ENCODE measurements around the gene ANKRD13D.
"Not testable (repeated sequence)": the region's sequence is repeated elsewhere in the genome, so short reads cannot be mapped to it uniquely, and the experiment has no call there.

Gene ANKRD13D

GRCh38 chr11:67255353-67255752, 33.8 kb upstream of the ANKRD13D start:
- peaks cover 38% of the 10 kb centered on the region for H3K4me1 Mint-ChIP-seq (ENCODE audit: low read depth)
- H3K4me3 Mint-ChIP-seq = no peak overlapping the region
- no peaks in the 10 kb centered on the region for H3K9me3 Mint-ChIP-seq
- H3K36me3 Mint-ChIP-seq (ENCODE audit: low read depth) = peaks cover 73% of the 10 kb centered on the region
- no peaks in the 10 kb centered on the region for H3K27me3 Mint-ChIP-seq
- DNase-seq = no peak
- H3K27ac Mint-ChIP-seq = peak overlapping the region; percentile 70

- DNase-seq = no peak
- Mint-ChIP-seq H3K4me3 (no peak overlapping the region), H3K36me3 (ENCODE audit: low read depth) (peaks cover 68% of the 10 kb centered on the region), H3K9me3 (no peaks in the 10 kb centered on the region), H3K4me1 (ENCODE audit: low read depth) (peaks cover 33% of the 10 kb centered on the region), H3K27me3 (no peaks in the 10 kb centered on the region), H3K27ac (peak overlapping the region; percentile 70)
These were observed 33.2 kb upstream of the ANKRD13D start for GRCh38 chr11:67255864-67256263.

- H3K27me3 Mint-ChIP-seq = no peaks in the 10 kb centered on the region
- no peaks in the 10 kb centered on the region for H3K9me3 Mint-ChIP-seq
- H3K4me3 Mint-ChIP-seq = no peak overlapping the region
- peak overlapping the region; percentile 78 for H3K27ac Mint-ChIP-seq
- DNase-seq = no peak
- peaks cover 61% of the 10 kb centered on the region for H3K36me3 Mint-ChIP-seq (ENCODE audit: low read depth)
- H3K4me1 Mint-ChIP-seq (ENCODE audit: low read depth) = peaks cover 33% of the 10 kb centered on the region
These were observed 32.5 kb upstream of the ANKRD13D start for GRCh38 chr11:67256477-67257135.

GRCh38 chr11:67260406-67260805, 28.7 kb upstream of the ANKRD13D start:
- no peaks in the 10 kb centered on the region for H3K9me3 Mint-ChIP-seq
- DNase-seq = peak; percentile 29
- H3K4me1 Mint-ChIP-seq (ENCODE audit: low read depth) = peaks cover 48% of the 10 kb centered on the region
- H3K4me3 Mint-ChIP-seq = no peak overlapping the region
- H3K36me3 Mint-ChIP-seq (ENCODE audit: low read depth) = peaks cover 23% of the 10 kb centered on the region
- H3K27ac Mint-ChIP-seq = no peak overlapping the region
- no peaks in the 10 kb centered on the region for H3K27me3 Mint-ChIP-seq

GRCh38 chr11:67260885-67261639, 28.0 kb upstream of the ANKRD13D start:
- DNase-seq = peak; percentile 76
- Mint-ChIP-seq H3K4me1 (ENCODE audit: low read depth) (peaks cover 54% of the 10 kb centered on the region), H3K36me3 (ENCODE audit: low read depth) (peaks cover 16% of the 10 kb centered on the region), H3K27ac (peak overlapping the region; percentile 45), H3K4me3 (peak overlapping the region; percentile 63)
- H3K9me3 Mint-ChIP-seq, H3K27me3 Mint-ChIP-seq: not testable (repeated sequence)

GRCh38 chr11:67261640-67261945, 27.5 kb upstream of the ANKRD13D start:
- Mint-ChIP-seq H3K9me3 (no peaks in the 10 kb centered on the region), H3K27ac (peak overlapping the region; percentile 13), H3K4me1 (ENCODE audit: low read depth) (peaks cover 55% of the 10 kb centered on the region), H3K27me3 (no peaks in the 10 kb centered on the region), H3K36me3 (ENCODE audit: low read depth) (peaks cover 11% of the 10 kb centered on the region), H3K4me3 (peak overlapping the region; percentile 63)
- no peak for DNase-seq

GRCh38 chr11:67261946-67262681, 27.0 kb upstream of the ANKRD13D start:
- DNase-seq = peak; percentile 35
- peak overlapping the region; percentile 71 for H3K27ac Mint-ChIP-seq
- H3K36me3 Mint-ChIP-seq (ENCODE audit: low read depth) = peaks cover 7% of the 10 kb centered on the region
- no peaks in the 10 kb centered on the region for H3K9me3 Mint-ChIP-seq
- H3K27me3 Mint-ChIP-seq = no peaks in the 10 kb centered on the region
- H3K4me1 Mint-ChIP-seq (ENCODE audit: low read depth) = peaks cover 55% of the 10 kb centered on the region
- H3K4me3 Mint-ChIP-seq = peak overlapping the region; percentile 63

GRCh38 chr11:67262731-67263675, 26.1 kb upstream of the ANKRD13D start:
- Mint-ChIP-seq H3K27me3 (no peaks in the 10 kb centered on the region), H3K36me3 (ENCODE audit: low read depth) (peaks cover 10% of the 10 kb centered on the region), H3K9me3 (no peaks in the 10 kb centered on the region), H3K27ac (peak overlapping the region; percentile 71), H3K4me3 (peak overlapping the region; percentile 34), H3K4me1 (ENCODE audit: low read depth) (peaks cover 57% of the 10 kb centered on the region)
- DNase-seq = peak; percentile 82

- Mint-ChIP-seq H3K4me3 (peak overlapping the region; percentile 81), H3K36me3 (ENCODE audit: low read depth) (peaks cover 23% of the 10 kb centered on the region)
These were observed 24.8 kb upstream of the ANKRD13D start for GRCh38 chr11:67264260-67264659.

GRCh38 chr11:67264877-67265632, 24.0 kb upstream of the ANKRD13D start:
- Mint-ChIP-seq H3K4me3 (peak overlapping the region; percentile 81), H3K27ac (peak overlapping the region; percentile 92), H3K36me3 (ENCODE audit: low read depth) (peaks cover 31% of the 10 kb centered on the region), H3K9me3 (no peaks in the 10 kb centered on the region), H3K27me3 (no peaks in the 10 kb centered on the region), H3K4me1 (ENCODE audit: low read depth) (peaks cover 73% of the 10 kb centered on the region)
- DNase-seq = no peak

More at GRCh38 chr11:67264260-67264659, 24.8 kb upstream of the ANKRD13D start:
- Mint-ChIP-seq H3K4me1 (ENCODE audit: low read depth) (peaks cover 66% of the 10 kb centered on the region), H3K27me3 (no peaks in the 10 kb centered on the region), H3K9me3 (no peaks in the 10 kb centered on the region), H3K27ac (peak overlapping the region; percentile 83)
- DNase-seq = no peak

GRCh38 chr11:67265633-67266448, 23.3 kb upstream of the ANKRD13D start:
- Mint-ChIP-seq H3K27me3 (no peaks in the 10 kb centered on the region), H3K27ac (peak overlapping the region; percentile 92)
- DNase-seq = peak; percentile 88

GRCh38 chr11:67266449-67267187, 22.5 kb upstream of the ANKRD13D start, which contains the start of gene GRK2:
TSS of gene GRK2 (plus strand) at chr11:67266473. CDS start at chr11:67266700, 227 bp downstream.
- Mint-ChIP-seq H3K9me3 (no peaks in the 10 kb centered on the region), H3K36me3 (ENCODE audit: low read depth) (peaks cover 46% of the 10 kb centered on the region), H3K27me3 (no peaks in the 10 kb centered on the region), H3K4me1 (ENCODE audit: low read depth) (peaks cover 83% of the 10 kb centered on the region), H3K4me3 (peak within 1 kb of the TSS; percentile 95), H3K27ac (peak within 1 kb of the TSS; percentile 99)
- peak; percentile 70 for DNase-seq

More at GRCh38 chr11:67265633-67266448, 23.3 kb upstream of the ANKRD13D start:
- peaks cover 38% of the 10 kb centered on the region for H3K36me3 Mint-ChIP-seq (ENCODE audit: low read depth)
- H3K9me3 Mint-ChIP-seq = no peaks in the 10 kb centered on the region
- peaks cover 81% of the 10 kb centered on the region for H3K4me1 Mint-ChIP-seq (ENCODE audit: low read depth)
- H3K4me3 Mint-ChIP-seq = peak overlapping the region; percentile 81

Measured in activated T-cell treated with anti-CD3 and anti-CD28 coated beads, Interleukin-2, amount 50 U/mL, for 24 hours (primary cell).